Activated CD8-positive, alpha-beta T cell treated with anti-CD3 and anti-CD28 coated beads for 36 hours (primary cell): ENCODE results near the gene CDKN1B. TPM values are rescaled to one million over a fixed set of nuclear protein-coding genes. Genes with fewer than 3 reads are reported as not detected.

Source experiments
- ATAC-seq: fragments of 200-7000 bp; cut with Tn5 transposase; one replicate; pipeline ENCODE4 v1.10.0; 2021; ENCODE audit warnings: mild to moderate bottlenecking, moderate library complexity
- CTCF ChIA-PET: fragments of 350-600 bp; sonication (Branson Sonifier 250); formaldehyde crosslinking; loops from one replicate; lab custom pipeline; 2021; ENCODE audit warnings: antibody characterized with exemption; lab: Charles Lee
- POLR2A ChIA-PET: fragments of 350-600 bp; sonication (Branson Sonifier 250); formaldehyde crosslinking; loops from one replicate; lab custom pipeline; 2021; ENCODE audit warnings: antibody characterized with exemption; lab: Charles Lee
- DNase-seq: peaks from one replicate; pipeline ENCODE4 v3.0.0-alpha.2; 2020
- H3K27ac Mint-ChIP-seq: one replicate; pipeline ENCODE4 v1.8.0; 2021; ENCODE audit warnings: mild to moderate bottlenecking, mixed read lengths
- H3K27me3 Mint-ChIP-seq: one replicate; pipeline ENCODE4 v1.8.0; 2021; ENCODE audit warnings: mixed read lengths
- H3K36me3 Mint-ChIP-seq: one replicate; pipeline ENCODE4 v1.8.0; 2021; ENCODE audit warnings: low read depth, mixed read lengths
- H3K4me1 Mint-ChIP-seq: one replicate; pipeline ENCODE4 v1.8.0; 2021; ENCODE audit warnings: low read depth, mixed read lengths
- H3K4me3 Mint-ChIP-seq: one replicate; pipeline ENCODE4 v1.8.0; 2021; ENCODE audit warnings: mild to moderate bottlenecking, moderate library complexity, mixed read lengths
- H3K9me3 Mint-ChIP-seq: one replicate; pipeline ENCODE4 v1.8.0; 2021; ENCODE audit warnings: mixed read lengths
- CTCF ChIP-seq: fragments of 200-600 bp; IDR thresholded peaks from one replicate; pipeline ENCODE4 v1.8.0; 2022; ENCODE audit warnings: antibody characterized with exemption, mild to moderate bottlenecking
- intact Hi-C: fragments of 100-400 bp; cut with micrococcal nuclease; formaldehyde crosslinking; loops from one replicate; pipeline ENCODE4 v1.10.0; 2022
- total RNA-seq, 2 experiments: library from RNA; stranded (reverse); gene quantifications; one replicate each; pipeline ENCODE4 v1.2.3, GENCODE V29; 2021

Gene CDKN1B
- total RNA-seq, 2 experiments from 2014 or later, result 39.9 to 40.8 TPM

- intact Hi-C loops, result no loop called here
- no peak overlapping the region for H3K4me3 Mint-ChIP-seq
- H3K36me3 Mint-ChIP-seq, result peaks cover 3% of the 10 kb centered on the region
- ChIA-PET POLR2A (no interaction called here), CTCF (interaction anchor here (1.4 to 4.4 kb wide), 3 partner anchors 8 to 89 kb away, joined by 3 to 24 read pairs (median 5); no protein-coding TSS in a partner anchor)
- H3K9me3 Mint-ChIP-seq, result no peaks in the 10 kb centered on the region
- no peak for DNase-seq
- H3K27me3 Mint-ChIP-seq, result no peaks in the 10 kb centered on the region
- TF ChIP-seq CTCF, result no peak
- peaks cover 6% of the 10 kb centered on the region for H3K4me1 Mint-ChIP-seq
- no peak for ATAC-seq
- no peak overlapping the region for H3K27ac Mint-ChIP-seq
These were observed 27.6 kb downstream of the CDKN1B start for GRCh38 chr12:12744546-12745305.

GRCh38 chr12:12745576-12746211 lies 28.5 kb downstream of the CDKN1B start:
- H3K27me3 Mint-ChIP-seq, result no peaks in the 10 kb centered on the region
- ChIA-PET POLR2A (interaction anchor here (0.7 to 0.9 kb wide), 3 partner anchors 9 to 71 kb away, joined by 3 to 4 read pairs (median 3); no protein-coding TSS in a partner anchor), CTCF (interaction anchor here (0.9 to 4.4 kb wide), 4 partner anchors 9 to 90 kb away, joined by 3 to 24 read pairs (median 5); no protein-coding TSS in a partner anchor)
- H3K4me3 Mint-ChIP-seq, result no peak overlapping the region
- H3K27ac Mint-ChIP-seq, result no peak overlapping the region
- intact Hi-C loops, result no loop called here
- H3K9me3 Mint-ChIP-seq, result no peaks in the 10 kb centered on the region
- H3K4me1 Mint-ChIP-seq, result peaks cover 6% of the 10 kb centered on the region
- TF ChIP-seq CTCF, result no peak
- DNase-seq (no peak), ATAC-seq (no peak)
- no peaks in the 10 kb centered on the region for H3K36me3 Mint-ChIP-seq

GRCh38 chr12:12747278-12747677 lies 30.1 kb downstream of the CDKN1B start:
- no peaks in the 10 kb centered on the region for H3K27me3 Mint-ChIP-seq
- ChIA-PET POLR2A (no interaction called here), CTCF (interaction anchor here (1.0 to 4.4 kb wide), 2 partner anchors 10 to 42 kb away, joined by 3 to 24 read pairs; no protein-coding TSS in a partner anchor)
- intact Hi-C loops, result no loop called here
- H3K9me3 Mint-ChIP-seq, result no peaks in the 10 kb centered on the region
- DNase-seq (no peak), ATAC-seq (no peak)
- TF ChIP-seq CTCF, result no peak
- no peak overlapping the region for H3K4me3 Mint-ChIP-seq
- H3K27ac Mint-ChIP-seq, result no peak overlapping the region
- no peaks in the 10 kb centered on the region for H3K36me3 Mint-ChIP-seq
- no peaks in the 10 kb centered on the region for H3K4me1 Mint-ChIP-seq

- no peak overlapping the region for H3K4me3 Mint-ChIP-seq
- H3K36me3 Mint-ChIP-seq, result no peaks in the 10 kb centered on the region
- DNase-seq (no peak), ATAC-seq (no peak)
- ChIA-PET CTCF (interaction anchor here (4.4 kb wide), 1 partner anchor 11 kb away, joined by 24 read pairs; no protein-coding TSS in a partner anchor), POLR2A (interaction anchor here (0.6 kb wide), 1 partner anchor 64 kb away, joined by 3 read pairs; no protein-coding TSS in a partner anchor)
- no peak overlapping the region for H3K27ac Mint-ChIP-seq
- H3K4me1 Mint-ChIP-seq, result no peaks in the 10 kb centered on the region
- no peak for TF ChIP-seq CTCF
- H3K9me3 Mint-ChIP-seq, result no peaks in the 10 kb centered on the region
- intact Hi-C loops, result no loop called here
- no peaks in the 10 kb centered on the region for H3K27me3 Mint-ChIP-seq
These were observed 30.9 kb downstream of the CDKN1B start for GRCh38 chr12:12748044-12748443.
